GM18907 (cell line): ENCODE results near the gene FNDC3B.

Experiments
- ATAC-seq: cut with Tn5 transposase; IDR thresholded peaks from one replicate; pipeline ENCODE4 v1.9.1; 2021; ENCODE audit warnings: mild to moderate bottlenecking, moderate library complexity; ENCODE audit not compliant: unreplicated experiment

FNDC3B gene

DNA sequence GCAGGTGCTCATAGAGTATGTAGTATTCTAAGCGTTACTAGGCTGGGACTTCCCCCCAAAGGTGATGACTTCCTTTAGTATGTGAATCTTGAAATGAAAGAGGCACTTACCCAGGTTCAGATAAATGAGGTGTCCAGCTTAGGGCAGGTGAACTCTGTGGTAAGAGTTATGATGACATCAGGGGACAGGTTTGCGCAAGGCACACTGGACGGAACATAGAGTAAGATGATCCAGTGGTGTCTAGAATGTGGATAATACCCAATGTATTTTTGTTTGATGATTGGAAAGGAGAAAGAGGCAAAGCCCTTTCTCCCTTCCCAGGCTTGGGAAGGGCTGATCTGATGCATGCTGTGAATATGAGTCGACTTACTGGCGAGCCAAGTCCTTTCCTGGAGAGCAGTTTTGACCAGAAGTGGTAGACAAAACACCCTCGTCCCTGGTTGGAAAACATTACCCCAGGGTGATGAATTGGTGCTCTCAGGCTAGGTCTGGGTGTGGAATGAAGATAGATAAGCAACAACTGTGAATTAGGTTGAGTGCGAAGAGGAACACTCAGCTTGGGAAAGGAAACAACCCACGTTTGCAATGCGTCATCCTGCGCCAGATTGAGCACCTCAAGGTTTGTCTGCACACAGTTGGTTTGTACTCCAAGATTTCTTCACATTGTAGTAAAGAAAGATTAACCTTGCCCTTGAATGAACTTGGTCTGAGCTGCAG lies 284.7 kb downstream of the FNDC3B start:
- ATAC-seq = no peak

DNA sequence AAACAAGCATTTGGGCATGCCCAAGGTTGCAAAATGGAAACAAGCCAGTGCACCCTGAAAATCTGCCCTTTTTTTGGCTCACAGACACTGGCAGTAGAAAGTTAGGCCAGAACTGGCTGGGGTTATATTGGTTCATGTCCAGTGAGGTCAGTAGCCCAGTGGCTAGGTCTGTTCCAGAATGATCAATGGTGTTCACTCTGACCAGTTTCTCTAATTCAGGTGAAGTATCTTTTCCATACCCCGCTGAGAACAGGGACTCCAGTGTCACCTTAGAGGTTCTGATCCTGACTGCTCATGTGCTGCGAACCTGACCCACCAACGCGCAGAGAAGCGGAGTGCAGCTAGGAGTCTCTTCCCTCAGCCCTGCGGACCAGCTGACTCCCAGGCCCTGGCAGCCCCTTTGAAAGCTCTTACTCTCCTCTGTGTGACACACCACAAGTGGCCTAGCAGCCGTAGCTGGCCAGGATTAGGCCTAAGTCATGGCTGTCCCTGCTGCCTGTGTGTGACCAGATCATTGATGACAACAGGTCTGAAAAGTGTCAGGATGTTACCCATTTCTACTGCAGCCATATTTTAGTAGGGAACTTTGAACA lies 285.3 kb downstream of the FNDC3B start:
- no peak for ATAC-seq

DNA sequence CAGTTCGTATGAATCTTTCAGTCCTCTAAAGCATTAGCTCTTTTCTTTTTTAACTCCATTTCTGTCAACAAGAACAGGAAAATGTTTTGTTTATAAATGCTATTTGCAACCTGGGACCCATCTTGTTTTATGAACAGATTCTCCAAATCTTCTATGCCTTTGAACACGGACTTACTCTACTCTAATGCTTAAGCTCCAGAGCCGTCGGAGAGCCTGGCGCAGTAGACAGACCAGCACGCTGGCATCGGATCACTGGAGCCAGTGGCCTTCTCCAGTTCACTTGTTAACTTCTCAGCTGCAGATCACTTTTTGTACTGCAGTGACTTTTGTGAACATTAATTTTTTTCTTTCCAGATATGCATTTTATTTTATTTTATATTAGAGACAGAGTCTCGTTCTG lies 286.1 kb downstream of the FNDC3B start:
- ATAC-seq = no peak

DNA sequence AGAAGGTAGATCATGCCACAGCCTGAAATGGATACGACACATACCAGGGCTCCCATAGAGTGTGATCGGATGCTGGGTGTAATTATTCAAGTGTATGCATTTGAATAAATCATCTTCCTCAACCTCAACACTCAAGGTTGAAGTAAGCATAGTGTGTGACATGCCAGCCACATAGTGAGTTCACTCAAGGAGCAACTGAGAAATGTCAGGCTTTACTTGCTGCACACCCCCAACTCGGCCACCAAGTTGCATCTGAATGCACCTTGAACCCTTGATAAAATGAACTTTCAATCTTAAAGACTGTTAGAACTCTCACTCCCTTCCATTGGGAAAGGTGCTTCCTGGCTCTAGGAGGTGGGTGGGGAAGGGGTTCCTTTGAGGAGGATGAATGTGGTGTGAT lies 287.6 kb downstream of the FNDC3B start:
- ATAC-seq = no peak

DNA sequence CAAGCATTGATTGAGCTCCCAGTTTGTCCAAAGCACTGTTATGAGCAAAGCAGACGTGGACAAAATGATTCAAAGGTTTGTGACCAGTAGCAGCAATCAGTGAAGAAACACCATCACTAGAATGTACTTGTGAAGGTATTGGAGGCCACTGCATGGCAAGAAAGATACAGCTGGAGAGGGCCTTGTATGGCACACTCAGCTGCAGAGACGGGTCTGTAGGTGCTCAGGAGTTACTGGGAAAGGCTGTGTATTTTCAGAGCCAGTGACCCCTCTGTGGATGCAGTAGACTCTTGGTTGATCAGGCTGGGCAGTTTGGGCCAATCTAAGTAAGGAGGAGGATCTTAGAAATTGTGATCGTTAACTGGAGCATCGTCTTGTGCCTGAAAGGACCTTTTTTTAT lies 288.9 kb downstream of the FNDC3B start:
- no peak for ATAC-seq

DNA sequence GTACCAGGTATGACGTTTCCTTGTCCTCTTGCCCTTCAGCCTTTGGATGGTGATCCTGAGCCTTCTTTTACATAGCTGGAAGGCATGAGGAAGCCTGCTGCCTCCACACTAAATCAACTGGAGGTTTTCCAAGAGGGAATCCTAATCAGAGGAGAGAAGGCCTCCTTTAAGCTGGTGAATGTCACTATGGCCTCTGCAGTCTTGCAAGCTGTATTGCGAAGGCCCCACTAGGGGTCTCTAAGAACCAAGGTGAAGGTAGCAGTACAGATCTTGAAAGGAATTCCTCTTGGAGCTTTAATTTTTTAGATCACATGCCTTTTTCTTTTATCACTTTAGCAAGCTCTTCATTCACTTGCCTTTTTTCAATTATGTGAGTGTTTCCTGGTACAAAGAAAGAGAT lies 289.7 kb downstream of the FNDC3B start:
- ATAC-seq = no peak

DNA sequence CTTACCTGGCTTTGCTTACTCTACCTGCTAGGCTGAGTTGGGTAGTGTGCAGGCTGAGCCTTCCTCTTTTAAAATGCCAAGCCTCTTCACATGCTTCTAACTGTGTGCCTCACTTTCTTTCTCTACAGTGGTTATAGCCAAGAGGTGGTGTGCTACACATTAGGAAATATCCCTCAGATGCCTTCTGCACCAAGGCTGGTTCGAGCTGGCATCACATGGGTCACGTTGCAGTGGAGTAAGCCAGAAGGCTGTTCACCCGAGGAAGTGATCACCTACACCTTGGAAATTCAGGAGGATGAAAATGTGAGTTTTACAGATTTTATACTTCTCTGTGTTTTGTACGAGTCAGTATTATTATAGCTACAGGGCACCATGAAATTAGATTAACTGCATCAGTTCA lies 291.0 kb downstream of the FNDC3B start:
- ATAC-seq = no peak

DNA sequence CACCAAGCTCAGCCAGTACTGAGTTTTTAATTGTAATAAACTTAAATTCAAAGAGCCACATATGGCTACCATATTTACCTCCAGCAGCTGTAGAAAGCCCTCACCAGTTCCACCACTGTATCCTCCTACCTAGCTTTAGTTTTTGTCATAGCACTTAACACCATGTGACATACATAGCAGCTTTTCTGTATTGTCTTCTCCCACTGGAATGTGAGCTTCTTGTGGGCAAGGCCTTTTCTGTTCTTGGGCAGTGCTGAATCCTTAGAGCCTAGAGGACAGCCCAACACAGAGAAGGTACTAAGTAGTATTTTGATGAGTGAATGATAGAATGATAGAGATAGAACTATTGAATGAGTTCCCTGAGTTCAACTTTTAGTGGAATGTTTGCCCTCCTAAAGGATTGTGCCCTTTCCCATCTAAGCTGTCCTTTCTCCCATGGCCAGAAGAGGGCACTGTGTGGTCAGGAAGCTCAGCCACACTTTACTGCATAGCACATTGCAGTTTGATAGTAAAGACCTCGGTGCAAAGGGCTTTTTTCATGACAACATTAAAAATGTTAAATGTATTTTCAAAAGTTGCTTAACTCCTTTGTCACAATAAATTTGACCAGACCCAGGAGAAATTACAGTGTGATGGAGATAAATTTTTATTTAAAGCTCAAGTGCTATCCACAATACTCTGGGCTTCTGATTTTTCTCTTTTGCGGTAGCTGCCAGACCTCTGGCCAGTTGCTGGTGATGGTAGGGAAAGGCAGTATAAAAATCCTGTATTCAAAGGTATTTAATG lies 293.1 kb downstream of the FNDC3B start:
- peak; percentile 67 for ATAC-seq

DNA sequence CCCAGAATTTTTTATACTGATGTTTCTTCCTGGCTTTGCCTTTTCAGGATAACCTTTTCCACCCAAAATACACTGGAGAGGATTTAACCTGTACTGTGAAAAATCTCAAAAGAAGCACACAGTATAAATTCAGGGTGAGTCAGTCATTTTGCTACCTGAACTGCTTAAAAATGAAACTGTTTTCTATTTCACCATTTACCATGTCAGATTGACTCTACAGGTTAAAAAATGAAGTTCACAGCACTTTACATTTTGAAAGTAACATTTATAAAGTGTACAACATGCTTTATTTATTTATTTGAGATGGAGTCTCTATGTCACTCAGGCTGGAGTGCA lies 293.6 kb downstream of the FNDC3B start:
- ATAC-seq = no peak

DNA sequence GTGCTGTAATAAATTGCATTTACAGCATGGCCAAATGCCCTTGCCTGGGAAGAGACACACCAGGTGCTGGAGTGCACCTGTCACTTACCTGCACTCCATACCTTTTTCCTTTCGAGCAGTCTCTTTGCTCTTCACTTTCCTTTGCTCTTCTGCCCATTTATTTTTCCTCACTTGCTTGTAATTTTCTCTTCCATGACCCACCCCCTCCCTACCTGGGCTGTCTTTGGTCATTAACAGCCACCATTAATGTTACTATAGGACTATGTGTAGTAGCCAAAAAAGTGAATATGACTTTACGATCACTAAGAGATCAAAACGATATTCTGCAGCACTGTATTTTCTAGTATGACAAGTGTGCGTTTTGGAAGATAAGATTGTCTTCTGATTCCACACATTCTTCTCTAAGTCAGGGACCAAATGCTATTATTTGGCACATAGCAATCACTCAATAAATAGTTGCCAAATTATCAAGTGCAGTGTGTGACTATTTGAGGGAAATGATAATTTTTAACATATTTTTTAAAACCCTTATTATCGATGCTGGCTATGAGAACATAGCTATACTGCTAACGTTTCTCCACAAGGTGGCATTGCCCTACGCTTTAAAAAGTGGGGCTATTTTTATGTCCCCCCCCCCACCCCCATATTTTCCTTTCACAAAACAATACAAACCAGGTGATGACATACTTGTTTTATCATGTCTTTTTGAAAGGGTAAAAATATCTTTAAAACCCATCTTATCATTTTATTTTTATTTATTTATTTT lies 294.5 kb downstream of the FNDC3B start:
- ATAC-seq = no peak

DNA sequence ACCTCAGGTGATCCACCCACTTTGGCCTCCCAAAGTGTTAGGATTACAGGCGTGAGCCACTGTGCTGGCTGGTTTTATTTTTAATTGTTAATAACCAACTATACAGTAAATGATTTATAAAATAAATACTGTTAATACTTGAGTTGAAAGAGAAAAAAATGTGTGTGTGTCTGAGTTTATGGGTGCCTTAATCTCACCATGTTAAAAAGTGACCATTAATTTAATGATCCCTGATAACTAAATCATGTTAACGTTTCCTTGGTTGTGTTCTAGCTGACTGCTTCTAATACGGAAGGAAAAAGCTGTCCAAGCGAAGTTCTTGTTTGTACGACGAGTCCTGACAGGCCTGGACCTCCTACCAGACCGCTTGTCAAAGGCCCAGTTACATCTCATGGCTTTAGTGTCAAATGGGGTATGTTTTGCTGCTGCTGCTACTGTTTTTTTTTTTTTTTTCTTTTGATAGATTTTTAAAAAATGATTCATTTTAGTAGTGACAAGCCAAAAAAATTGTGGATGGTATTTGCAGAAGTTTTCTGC lies 295.4 kb downstream of the FNDC3B start:
- ATAC-seq = no peak

DNA sequence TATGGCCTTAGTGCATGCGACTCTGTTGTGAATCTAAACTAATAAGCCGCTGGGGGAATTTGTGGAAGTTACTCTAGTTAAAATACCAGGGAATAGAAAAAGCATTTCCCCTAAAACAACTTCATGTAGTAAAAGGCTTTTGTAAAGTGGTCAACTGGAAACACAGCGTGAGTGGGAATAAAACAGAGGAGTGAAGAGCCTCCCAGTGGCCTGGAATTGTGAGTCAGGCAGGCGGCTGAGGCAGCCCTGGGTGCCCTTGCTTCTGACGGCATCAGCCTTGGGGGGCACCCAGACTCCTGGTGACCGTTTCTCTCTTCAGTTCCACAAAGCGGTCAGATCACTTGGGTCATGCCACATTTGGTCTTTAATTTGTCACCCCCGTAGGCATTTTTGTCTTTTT lies 300.5 kb downstream of the FNDC3B start:
- ATAC-seq = no peak

DNA sequence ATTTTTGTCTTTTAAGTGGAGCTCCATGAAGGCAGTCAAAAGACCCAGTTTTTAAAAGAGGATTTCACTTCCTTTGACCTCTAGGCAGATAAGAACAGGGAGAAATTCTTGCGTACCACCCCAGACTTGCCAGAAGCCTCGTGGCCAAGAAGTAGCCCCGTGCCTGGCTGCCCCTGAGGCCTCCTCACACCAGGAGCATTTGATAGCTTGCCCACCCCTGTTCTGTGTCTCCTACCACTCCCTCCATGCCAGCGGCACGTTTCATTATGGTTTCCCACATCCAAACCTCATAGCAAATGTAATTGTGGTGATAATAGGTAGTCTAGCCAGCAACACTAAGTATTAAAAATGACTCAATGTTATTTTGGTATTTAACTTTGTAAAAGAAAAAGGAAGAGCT lies 301.2 kb downstream of the FNDC3B start:
- ATAC-seq = no peak

DNA sequence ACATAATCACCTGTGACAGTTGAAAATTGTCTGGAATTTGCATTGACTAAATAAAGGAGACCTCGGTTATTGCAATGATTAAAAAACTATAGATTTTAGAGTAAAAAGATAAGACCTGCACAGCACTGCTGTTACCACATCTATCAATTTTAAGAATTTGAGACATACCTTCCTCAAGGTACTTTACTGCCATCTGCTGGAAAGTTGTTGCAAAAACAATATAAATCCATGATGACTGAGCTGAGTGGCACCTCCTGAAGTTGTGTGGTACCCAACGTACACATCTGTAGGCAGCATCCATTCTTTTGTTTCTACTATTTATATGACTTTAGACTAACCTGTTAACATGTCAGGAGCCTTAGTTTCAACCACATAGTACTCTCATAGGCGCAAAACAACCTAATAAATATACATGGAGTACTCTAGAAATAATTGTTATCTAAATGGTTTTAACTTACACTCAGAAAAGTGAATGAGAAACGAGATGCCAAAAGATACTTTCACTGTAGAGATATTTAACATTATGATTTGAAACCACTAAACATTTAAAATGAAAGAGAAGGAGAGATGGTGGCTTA lies 302.2 kb downstream of the FNDC3B start:
- ATAC-seq = peak; percentile 87

DNA sequence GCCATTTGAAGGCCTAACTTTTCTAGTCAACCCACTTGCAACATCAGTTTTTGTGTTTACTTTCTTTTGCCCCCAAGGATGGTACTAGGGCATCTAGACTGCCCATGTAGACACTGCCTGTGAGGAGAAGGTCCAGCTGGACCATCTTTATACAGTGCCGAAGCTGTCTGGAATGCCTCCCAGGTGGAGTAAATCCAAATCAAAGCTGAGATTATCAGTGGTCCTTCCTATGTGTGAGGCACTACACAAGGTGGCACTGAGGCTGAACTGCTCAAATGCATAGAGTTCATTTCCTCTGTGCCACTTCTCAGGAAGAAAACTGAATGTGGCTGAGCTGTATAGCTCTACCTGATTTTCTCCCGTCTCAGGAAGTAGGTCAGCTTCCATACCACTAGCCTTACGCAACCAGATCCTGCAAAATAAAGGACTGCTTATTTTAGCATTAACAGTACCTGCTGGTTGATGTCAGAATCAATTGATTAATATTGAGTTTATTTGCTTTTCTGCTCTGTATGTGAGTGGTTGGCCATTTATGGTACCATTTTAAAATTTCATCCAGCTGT lies 302.8 kb downstream of the FNDC3B start:
- ATAC-seq = no peak

DNA sequence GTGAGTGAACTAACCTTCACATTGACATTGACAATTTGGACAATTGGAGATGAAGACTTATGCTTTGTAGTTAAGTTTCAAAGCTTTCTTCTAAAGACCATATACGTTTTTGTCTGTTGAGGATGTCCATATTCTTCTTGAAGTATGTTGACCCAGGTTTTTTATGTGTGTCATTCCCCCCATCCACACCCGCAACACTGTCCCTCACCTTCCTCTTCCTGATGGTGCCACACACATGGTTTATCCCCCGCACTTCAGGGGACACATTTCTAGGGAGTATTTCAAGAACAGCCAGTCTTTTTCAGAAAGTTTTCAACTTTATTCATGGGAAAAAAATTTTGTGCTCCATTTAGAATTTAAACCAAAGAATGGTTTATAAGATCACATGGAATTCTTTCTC lies 303.7 kb downstream of the FNDC3B start:
- no peak for ATAC-seq

DNA sequence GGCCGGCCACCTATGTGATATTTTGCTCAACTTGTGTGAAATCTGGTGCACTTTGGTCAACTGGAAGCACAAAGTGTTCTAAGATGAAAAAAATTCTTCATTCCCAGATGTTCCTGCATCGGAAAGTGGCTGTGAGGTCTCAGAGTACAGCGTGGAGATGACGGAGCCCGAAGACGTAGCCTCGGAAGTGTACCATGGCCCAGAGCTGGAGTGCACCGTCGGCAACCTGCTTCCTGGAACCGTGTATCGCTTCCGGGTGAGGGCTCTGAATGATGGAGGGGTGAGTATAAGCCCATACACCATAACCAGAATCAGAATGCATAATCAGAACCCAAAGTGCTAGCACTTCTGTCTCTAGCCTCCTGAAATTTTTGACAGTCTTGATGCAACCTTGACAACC lies 304.6 kb downstream of the FNDC3B start:
- no peak for ATAC-seq

DNA sequence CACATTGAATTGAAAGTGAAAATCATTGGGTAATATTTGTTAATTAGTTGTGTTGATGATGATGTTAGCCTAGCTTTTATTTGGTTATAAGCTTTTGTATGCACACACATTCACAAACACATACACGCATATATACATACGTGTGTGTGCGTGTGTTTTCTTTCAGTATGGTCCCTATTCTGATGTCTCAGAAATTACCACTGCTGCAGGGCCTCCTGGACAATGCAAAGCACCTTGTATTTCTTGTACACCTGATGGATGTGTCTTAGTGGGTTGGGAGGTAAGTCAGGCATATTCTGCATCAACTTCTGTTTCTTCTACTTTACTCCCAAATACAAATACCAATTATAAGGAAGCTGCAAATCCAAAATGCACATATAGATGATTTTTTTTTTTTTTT lies 306.8 kb downstream of the FNDC3B start:
- ATAC-seq = no peak

DNA sequence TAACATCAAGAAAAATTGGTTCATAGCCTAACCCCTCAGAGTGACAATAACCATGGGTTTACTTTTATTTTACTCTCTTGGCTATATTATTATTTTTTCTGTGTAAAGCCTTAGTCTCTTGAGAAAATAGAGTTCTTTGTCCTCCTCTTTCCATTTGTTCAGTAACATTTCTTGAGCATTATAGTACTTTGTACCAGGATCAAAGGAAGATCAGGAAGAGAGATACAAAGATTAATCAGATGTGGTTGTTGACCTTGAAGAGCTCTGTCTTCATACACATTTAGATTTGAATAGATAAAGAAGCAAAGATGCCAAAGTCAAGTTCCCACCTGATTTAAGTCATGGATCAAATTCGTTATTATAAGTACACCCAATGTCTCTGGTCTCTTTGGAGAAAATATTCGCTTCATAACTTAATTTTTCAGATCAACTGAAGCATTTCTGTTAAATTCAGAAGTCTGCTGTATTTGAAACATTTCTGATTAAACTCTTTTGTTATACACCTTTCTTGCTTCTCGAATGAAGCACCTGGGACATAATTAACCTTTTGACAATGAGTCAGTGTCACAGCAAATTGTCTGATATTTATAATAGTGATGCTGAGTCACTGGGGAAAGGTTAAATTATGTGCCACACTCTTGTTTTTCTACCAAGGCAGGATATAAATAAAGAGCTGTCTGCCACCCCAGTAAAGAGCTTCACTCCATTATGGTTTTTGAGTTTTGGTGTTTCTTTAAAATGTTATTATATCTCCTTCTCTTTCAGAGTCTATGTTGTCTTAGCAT lies 308.7 kb downstream of the FNDC3B start:
- no peak for ATAC-seq
